T-helper 1 cell (primary cell): ENCODE results near the gene C1orf159.

Experiments used
- DNase-seq, 5 donors: peaks; one replicate each; pipeline ENCODE4 v3.0.0-alpha.2; 2012 to 2020

The C1orf159 gene

DNA sequence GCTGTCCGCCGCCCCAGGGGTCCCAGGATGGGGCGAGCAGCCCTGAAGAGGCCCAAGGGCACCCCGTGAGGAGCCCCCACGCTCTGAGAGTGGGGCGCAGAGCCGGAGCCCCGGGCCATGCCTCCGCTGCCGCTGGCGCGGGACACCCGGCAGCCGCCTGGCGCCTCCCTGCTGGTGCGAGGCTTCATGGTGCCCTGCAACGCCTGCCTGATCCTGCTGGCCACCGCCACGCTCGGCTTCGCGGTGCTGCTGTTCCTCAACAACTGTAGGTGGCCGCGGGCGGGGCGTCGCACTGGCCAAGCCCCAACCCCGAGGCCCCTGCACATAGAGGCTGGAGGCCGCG, 81.5 kb downstream of the C1orf159 start:
- no peak for DNase-seq

DNA sequence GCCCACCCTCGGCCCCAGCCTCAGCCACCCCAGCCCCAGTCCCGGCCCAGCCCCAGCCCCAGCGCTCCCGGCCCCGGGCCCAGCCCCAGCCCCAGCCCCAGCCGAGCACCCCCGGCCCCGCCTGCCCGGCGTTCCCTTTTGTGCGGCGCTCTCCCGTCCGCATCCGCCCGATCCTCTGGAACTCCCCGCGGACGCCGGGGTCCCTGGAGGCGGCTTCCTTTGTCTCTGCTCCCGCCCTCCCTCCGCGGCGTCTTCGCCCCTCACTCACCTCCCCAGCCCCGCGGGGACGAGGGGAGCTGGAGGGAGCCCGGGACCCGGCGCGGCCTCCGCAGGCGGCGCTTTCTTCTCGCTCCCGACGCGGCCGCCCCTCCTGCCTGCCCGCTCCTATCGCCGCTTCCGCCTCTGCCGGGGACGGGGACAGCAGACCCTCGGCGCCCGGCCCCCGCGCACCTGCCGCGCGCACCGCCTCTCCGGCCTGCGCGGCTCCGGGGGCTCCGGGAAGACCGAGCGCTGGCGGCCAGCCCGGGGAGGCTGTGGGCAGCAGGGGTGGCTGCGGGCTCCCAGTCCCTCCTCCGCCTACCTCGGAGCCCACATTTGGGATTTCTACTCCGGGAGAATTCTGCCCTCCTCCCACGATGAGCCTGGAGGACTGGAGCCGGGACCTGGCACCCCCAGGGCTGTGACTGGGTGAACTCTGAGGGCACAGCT, 82.0 kb downstream of the C1orf159 start:
- DNase-seq, result no peak

DNA sequence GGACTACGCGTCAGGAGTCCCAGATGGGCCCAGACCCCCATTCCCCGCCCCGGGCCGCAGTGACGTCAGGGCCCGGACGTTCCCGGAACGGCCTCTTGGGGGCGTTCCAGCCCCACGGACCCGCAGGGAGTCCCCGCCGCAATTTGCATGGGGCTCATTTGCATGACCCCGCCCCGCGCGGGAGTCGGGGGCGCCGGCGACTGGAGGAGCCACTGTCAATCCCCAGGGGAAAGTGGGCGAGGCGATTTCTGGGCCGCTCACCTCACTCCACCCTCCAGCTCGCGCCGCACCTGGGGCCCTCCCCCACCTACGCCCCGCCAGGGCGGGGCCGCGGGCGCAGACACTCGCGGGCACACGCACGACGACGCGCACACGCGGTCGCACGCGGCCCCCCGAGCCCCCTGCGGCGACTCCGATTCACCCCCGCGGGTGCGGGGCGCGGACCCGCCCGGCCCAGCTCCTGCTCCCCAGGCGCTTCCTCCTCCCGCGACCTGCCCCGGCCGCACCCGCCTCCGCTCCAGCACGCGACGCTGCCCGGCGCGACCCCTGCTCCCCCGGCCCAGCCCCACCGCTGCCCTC, 82.8 kb downstream of the C1orf159 start:
- DNase-seq, result peak; percentile 60 to 87 (median 71)

DNA sequence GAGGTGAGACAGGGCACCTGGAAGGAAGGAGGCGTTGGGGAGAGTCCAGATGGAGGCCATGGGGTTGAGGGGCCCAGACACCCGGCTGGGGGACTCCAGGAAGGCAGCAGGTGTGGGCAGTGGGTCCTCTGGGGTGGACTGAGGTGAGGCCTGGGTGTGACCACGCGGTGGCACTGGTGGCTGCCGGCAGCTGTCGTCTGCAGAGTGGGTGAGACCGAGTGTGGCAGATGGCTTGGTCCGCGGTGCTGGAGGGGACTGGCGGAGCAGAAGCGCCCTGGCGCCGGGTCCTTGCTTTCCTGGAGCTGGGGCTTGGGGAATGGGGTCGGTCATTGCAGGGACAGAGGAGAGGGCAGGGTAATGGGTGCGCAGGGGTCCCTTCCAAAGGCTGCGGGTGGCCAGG, 83.5 kb downstream of the C1orf159 start:
- no peak for DNase-seq
